ENCODE measurements around the gene HDAC4.

DNA sequence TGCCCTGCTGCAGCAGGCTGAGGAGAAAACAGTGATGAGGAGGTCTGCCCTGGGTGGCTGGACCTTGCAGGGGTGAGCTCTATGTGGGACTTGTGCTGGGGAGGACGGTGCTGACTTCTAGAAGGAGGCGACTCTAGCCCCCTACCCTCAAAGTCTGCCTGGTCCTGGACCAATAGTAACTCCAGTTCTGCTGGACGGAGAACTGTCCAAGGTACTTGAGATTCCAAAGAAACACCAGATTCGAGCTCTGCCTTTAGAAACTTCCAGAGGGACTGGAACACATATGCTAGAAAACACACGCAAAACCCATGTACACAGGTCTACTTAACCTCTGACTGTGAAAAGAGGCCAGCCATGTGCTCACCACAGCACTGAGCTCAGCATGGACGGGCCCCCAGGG, 292.4 kb downstream of the HDAC4 start:
- TF ChIP-seq, protein P1, sequence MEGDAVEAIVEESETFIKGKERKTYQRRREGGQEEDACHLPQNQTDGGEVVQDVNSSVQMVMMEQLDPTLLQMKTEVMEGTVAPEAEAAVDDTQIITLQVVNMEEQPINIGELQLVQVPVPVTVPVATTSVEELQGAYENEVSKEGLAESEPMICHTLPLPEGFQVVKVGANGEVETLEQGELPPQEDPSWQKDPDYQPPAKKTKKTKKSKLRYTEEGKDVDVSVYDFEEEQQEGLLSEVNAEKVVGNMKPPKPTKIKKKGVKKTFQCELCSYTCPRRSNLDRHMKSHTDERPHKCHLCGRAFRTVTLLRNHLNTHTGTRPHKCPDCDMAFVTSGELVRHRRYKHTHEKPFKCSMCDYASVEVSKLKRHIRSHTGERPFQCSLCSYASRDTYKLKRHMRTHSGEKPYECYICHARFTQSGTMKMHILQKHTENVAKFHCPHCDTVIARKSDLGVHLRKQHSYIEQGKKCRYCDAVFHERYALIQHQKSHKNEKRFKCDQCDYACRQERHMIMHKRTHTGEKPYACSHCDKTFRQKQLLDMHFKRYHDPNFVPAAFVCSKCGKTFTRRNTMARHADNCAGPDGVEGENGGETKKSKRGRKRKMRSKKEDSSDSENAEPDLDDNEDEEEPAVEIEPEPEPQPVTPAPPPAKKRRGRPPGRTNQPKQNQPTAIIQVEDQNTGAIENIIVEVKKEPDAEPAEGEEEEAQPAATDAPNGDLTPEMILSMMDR (IDR thresholded peaks at IDR 0.05): no peak
- TF ChIP-seq ZFX (IDR thresholded peaks at IDR 0.05; ENCODE audit: borderline replicate concordance): no peak

All from 22Rv1 (cell line).